GM19438 (cell line): Measurements from ENCODE around the gene MRGPRX2.

ENCODE experiments used
- ATAC-seq: cut with Tn5 transposase; IDR thresholded peaks from one replicate; pipeline ENCODE4 v1.9.1; 2021; ENCODE audit warnings: low read depth; ENCODE audit not compliant: unreplicated experiment

Gene MRGPRX2

DNA sequence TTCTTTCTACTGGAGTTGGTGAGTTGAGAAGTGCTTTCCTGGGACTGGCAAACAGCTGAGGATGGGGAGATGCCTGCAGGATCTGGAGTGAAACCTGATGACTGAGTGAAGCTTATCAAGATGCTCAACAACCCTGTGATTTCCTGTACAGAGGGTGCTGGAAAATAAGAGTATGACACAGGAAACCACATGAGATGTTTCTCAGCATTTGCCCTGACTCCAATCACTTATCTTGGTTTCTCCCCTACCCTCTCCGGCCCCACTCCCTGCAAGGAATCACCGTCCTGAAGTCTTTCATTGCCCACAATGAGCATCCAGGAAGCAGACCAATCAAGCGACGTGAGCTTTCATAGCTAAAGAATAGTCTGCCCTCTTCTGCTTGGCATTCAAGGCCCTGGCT lies at the start of gene MRGPRX2:
Gene MRGPRX2, minus strand, starts transcription at position 89 of the 400 bp plus-strand sequence. CDS start 4,315 bp downstream, outside the sequence.
- ATAC-seq = no peak

DNA sequence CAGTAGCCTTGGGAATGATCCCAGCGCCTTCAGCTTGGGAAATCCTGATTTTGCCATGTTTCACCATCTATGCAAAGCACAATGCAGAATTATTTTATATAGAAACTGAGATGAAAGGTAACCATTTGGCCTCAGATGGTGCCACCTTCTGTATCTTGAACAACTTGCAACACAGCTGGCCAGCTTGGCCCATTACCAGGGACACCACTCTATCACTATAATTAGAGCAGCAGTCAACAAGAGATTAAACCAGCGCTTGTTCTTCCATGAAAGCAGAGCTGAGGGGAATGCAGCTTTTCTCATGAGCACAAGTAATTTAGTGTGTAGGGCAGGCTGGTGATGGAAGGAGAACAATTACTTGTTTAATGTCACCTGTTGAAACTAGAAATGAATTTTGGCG lies 49.8 kb upstream of the MRGPRX2 start:
- ATAC-seq = no peak

GRCh38 chr11:19107125-19107524 lies 46.6 kb upstream of the MRGPRX2 start:
- ATAC-seq = no peak

- no peak for ATAC-seq
Measured at GRCh38 chr11:19105011-19105410, 44.5 kb upstream of the MRGPRX2 start.

DNA sequence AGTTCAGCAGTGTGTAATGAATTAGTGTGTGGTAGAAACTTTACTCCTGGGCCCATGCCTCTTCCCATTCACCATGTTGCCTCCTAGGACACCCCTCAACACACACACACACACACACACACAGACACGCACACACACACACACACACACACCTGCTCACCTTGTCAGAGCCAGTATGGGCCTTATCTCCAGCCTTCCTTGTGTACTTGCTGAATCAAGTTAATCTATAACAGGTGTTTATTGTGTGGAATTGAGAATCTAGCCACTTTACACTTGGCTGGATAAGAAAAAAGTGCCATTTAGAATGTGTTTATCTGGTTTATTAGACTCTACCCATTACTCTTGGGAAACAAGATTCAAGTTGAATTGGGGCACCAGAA lies 42.0 kb upstream of the MRGPRX2 start:
- no peak for ATAC-seq

GRCh38 chr11:19101796-19102520 lies 41.4 kb upstream of the MRGPRX2 start:
- no peak for ATAC-seq

- ATAC-seq = no peak
Measured at GRCh38 chr11:19100885-19101284, 40.4 kb upstream of the MRGPRX2 start.

GRCh38 chr11:19099093-19099492 lies 38.6 kb upstream of the MRGPRX2 start:
- no peak for ATAC-seq

GRCh38 chr11:19094859-19095258 lies 34.3 kb upstream of the MRGPRX2 start:
- no peak for ATAC-seq

- ATAC-seq = no peak
Measured at GRCh38 chr11:19093976-19094375, 33.5 kb upstream of the MRGPRX2 start.

GRCh38 chr11:19092850-19093249 lies 32.3 kb upstream of the MRGPRX2 start:
- ATAC-seq = no peak

- ATAC-seq = no peak
Measured at GRCh38 chr11:19092342-19092741, 31.8 kb upstream of the MRGPRX2 start.

DNA sequence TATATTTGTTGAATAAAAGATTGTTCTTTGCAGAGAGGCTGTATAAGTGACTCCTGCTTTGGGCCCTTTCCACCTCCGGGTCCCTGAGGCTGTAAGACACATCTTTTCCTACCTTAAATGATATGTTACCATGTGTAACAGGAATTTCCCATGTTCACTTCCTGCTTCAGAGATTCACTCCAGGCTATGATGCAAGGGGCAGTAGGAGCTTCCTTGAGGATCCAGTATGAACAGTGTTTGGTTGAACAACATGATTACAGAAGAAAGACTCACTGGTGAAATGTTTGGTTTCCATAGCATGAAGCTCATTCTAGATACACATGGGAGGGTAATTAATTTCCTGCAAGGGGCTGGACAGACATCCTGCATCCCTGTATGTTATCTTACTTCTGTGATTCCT lies 30.8 kb upstream of the MRGPRX2 start:
- no peak for ATAC-seq

GRCh38 chr11:19089421-19089820 lies 28.9 kb upstream of the MRGPRX2 start:
- no peak for ATAC-seq

GRCh38 chr11:19088791-19089190 lies 28.3 kb upstream of the MRGPRX2 start:
- ATAC-seq = no peak

GRCh38 chr11:19087658-19088057 lies 27.1 kb upstream of the MRGPRX2 start:
- ATAC-seq = no peak

GRCh38 chr11:19084661-19085315 lies 24.3 kb upstream of the MRGPRX2 start:
- no peak for ATAC-seq

DNA sequence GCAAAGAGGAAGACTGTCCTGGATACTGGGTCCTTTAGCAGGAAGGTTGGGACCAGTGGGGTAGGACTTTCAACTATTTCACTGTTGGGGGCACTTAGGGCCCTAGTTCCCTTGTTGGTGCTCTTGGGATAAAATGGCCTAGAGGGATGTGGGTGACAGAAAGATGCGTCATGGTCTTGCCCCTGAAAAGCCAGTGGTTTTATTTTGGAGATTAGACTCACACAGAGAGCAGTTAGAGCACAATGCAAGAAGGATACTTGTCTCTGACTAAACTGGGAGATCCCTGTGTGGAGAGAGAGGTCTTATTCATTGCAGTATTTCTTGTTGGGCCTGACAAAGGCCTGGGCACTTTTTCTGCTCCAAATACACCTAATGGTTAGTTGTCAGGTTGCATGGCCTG lies 22.6 kb upstream of the MRGPRX2 start:
- no peak for ATAC-seq

DNA sequence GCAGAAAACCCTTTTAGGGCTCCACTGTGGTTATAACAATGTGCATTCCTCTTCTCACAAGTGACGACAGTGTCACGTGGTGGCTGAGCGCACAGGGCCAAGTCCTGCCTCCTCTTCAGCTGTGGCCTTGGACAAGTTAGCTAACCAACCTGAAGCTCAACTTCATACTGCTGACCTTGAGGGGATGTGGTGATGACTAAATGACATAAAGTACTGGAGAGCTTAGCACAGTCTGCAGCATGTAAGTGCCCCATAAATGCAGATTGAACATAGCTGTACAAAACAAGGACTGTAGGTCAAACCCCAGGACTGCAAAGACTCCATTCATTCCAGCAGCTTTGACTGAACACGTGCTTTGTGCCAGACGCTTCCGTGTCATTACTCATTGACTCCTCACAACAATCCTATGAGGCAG lies 20.1 kb upstream of the MRGPRX2 start:
- no peak for ATAC-seq

- no peak for ATAC-seq
Measured at GRCh38 chr11:19079643-19080440, 19.3 kb upstream of the MRGPRX2 start.

DNA sequence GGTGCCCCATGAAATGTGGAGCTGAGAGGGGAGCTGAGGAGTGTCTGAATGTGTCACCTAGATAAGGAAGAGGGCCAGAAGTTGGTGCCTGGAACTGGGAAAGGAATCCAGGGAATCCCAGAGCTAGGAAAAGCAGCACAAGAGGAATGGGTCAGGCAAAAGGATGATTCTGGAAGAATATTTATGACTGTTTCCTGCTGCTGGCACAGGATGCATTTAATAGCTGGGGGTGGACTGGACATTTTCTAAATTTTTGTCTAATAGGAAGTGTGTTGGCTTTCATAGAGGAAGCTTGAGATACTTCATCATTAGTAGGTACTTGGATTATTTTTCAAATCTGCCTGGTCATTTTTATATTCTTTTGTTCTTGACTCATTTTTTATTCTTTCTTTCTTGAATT lies 17.4 kb upstream of the MRGPRX2 start:
- ATAC-seq = no peak
